GM18498 (cell line): ENCODE results near the gene SSH3.
A peak's percentile ranks its signal among the peaks of the same experiment; 100 is the strongest.

Experiments used
- ATAC-seq: cut with Tn5 transposase; IDR thresholded peaks from one replicate; pipeline ENCODE4 v1.9.1; 2021; ENCODE audit warnings: mild to moderate bottlenecking, moderate library complexity; ENCODE audit not compliant: unreplicated experiment

Gene SSH3

DNA sequence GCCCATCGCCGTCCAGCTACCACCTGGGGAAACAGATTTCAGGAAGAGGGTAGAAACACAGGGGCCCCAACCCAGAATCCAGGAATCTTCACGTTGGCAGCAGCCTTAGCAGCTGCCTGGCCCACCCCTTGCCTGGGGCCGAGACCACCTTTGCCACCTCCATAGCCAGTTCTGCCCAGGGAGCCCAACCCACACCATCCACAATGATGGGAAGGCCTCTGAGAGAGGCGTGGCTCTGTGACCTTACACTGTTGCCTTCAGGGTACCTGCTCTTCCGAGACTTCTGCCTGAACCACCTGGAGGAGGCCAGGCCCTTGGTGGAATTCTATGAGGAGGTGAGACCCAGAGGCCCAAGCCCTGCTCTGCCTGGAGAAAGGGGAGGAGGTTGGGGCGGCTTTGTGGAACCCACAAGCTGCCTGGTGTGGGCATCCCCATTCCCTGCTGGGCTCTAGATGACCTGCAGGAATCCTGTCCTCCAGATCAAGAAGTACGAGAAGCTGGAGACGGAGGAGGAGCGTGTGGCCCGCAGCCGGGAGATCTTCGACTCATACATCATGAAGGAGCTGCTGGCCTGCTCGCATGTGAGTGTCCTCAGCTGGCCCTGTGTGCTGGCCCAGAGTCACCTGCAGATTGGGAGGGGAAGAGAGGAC, 24.3 kb upstream of the SSH3 start:
- no peak for ATAC-seq

DNA sequence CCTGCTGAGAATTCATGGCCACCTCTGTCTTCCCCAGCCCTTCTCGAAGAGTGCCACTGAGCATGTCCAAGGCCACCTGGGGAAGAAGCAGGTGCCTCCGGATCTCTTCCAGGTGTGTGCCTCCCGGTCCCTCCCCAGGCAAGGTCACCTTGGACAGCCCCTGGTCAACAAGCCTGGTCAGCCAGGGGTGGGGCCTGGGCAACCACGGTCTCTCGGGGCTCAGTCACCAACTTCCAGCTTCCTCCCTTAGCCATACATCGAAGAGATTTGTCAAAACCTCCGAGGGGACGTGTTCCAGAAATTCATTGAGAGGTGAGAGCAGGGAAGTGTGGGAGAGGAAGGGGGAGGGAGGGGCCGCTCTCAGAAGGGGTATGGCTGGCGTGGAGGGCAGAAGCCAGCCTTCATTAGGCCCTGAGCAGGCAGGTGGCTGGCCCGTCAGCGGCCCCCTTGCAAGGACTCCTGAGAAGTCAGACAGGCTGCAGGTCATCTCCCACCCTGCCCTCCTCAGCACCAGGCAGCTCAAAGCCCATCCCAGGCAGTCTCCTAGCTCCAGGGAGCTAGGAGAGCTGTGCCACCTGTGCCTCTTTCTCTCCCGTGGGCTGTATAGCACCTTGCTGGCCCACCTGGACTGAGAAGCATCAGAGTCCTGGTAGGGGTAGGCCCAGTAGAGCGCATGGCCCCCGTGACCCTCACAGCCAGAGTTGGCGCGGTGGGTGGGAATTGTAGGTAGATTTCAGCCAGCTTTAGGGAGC, 23.6 kb upstream of the SSH3 start:
- ATAC-seq: no peak

DNA sequence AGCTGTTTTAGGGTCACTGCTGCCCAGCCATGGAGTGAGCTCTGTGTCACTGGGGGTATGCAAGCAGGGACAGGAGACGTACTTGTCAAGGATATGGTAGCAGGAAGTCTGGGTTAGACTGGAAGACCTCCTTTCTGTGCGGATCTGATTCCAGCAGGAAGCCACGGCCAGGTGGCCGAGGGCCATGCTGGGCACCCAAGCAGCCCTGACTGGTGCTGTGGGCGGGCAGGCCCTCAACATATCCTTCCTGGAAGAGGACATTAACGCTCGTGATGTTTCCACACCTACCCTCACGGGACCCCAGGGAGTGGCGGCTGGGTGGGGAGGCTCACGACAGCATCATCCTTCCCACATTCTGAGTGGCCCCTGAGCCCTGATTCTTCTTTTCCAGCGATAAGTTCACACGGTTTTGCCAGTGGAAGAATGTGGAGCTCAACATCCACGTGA, 23.0 kb upstream of the SSH3 start:
- ATAC-seq: no peak

DNA sequence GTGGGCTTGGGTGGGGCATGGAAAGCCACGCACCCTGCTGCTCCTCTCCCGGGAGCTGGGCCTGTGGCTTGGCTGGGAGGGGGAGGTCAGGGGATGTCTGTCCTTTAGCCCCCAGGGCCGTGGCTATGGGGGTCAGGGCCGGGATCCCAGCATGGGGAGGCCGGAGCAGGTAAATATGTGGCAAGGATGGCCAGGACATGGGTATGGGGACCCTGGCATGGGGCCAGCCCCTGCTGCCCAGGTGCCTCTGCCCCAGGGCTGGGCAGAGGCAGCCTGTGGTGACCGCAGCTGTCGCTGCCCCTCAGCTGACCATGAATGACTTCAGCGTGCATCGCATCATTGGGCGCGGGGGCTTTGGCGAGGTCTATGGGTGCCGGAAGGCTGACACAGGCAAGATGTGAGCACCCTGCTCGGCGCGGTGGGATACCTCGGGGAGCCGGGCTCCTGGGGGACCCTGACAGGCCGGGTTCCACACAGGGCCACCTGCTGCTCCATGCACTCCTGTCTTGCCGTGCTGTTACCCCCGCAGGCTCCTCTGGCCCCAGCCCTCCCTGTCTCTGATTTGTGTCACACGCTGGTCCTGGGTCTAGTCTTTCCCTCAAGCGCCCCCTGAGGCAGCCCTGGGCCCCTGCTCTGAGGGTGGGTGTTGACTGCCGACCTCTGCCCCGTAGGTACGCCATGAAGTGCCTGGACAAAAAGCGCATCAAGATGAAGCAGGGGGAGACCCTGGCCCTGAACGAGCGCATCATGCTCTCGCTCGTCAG, 22.4 kb upstream of the SSH3 start:
- no peak for ATAC-seq

DNA sequence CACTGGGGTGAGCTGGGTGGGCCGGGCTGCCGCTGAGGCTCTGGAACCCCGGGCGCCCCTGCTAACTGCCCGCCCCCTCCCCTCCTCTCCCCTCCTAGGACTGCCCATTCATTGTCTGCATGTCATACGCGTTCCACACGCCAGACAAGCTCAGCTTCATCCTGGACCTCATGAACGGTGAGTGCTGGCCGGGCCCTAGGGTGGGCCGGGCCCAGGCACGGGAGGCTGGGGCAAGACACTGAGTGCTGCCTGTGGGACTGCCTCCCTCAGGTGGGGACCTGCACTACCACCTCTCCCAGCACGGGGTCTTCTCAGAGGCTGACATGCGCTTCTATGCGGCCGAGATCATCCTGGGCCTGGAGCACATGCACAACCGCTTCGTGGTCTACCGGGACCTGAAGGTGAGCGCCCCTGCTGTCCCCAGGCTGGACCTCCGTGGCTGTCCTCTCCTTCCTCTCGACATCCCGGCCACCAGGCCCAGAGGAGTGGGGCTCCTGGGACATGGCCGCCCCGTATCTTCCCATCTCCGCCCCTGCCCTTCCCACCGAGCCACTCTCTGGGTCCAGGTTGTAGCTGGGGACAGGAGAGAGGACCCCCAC, 21.7 kb upstream of the SSH3 start:
- no peak for ATAC-seq

DNA sequence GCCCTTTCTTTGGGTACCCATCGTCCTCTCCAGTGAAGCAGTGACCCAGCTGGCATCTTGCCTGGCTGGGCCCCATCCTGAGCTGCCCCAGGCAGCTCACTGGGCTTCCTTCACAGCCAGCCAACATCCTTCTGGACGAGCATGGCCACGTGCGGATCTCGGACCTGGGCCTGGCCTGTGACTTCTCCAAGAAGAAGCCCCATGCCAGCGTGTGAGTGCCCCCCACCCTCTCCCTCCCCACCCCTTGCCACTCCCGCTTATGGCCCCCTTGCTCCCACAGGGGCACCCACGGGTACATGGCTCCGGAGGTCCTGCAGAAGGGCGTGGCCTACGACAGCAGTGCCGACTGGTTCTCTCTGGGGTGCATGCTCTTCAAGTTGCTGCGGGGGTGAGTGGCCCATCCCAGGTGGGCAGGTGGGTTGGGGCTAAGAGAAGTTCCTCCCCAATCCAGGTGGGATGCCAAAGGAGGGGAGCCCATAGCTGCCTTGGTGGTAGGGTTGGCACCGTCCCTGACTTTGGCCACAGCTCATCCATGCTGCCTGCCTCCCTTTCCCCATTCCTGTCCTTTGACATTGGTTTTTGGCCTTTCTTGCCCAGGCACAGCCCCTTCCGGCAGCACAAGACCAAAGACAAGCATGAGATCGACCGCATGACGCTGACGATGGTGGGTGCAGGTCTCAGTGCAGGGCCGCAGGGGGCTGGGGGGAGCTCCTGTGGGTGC, 21.0 kb upstream of the SSH3 start:
- no peak for ATAC-seq

GRCh38 chr11:67282876-67283371, 20.4 kb upstream of the SSH3 start:
- no peak for ATAC-seq

- ATAC-seq: no peak
Measured at GRCh38 chr11:67283481-67283963, 19.8 kb upstream of the SSH3 start.

GRCh38 chr11:67284811-67285540, 18.4 kb upstream of the SSH3 start:
- ATAC-seq: no peak

DNA sequence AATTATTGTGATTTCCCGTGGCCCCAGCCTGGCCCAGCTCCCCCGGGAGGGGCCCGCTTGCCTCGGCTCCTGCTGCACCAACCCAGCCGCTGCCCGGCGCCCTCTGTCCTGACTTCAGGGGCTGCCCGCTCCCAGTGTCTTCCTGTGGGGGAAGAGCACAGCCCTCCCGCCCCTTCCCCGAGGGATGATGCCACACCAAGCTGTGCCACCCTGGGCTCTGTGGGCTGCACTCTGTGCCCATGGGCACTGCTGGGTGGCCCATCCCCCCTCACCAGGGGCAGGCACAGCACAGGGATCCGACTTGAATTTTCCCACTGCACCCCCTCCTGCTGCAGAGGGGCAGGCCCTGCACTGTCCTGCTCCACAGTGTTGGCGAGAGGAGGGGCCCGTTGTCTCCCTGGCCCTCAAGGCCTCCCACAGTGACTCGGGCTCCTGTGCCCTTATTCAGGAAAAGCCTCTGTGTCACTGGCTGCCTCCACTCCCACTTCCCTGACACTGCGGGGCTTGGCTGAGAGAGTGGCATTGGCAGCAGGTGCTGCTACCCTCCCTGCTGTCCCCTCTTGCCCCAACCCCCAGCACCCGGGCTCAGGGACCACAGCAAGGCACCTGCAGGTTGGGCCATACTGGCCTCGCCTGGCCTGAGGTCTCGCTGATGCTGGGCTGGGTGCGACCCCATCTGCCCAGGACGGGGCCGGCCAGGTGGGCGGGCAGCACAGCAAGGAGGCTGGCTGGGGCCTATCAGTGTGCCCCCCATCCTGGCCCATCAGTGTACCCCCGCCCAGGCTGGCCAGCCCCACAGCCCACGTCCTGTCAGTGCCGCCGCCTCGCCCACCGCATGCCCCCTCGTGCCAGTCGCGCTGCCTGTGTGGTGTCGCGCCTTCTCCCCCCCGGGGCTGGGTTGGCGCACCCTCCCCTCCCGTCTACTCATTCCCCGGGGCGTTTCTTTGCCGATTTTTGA, 17.5 kb upstream of the SSH3 start:
- ATAC-seq: no peak

- no peak for ATAC-seq
Measured at GRCh38 chr11:67286621-67287333, 16.6 kb upstream of the SSH3 start.

DNA sequence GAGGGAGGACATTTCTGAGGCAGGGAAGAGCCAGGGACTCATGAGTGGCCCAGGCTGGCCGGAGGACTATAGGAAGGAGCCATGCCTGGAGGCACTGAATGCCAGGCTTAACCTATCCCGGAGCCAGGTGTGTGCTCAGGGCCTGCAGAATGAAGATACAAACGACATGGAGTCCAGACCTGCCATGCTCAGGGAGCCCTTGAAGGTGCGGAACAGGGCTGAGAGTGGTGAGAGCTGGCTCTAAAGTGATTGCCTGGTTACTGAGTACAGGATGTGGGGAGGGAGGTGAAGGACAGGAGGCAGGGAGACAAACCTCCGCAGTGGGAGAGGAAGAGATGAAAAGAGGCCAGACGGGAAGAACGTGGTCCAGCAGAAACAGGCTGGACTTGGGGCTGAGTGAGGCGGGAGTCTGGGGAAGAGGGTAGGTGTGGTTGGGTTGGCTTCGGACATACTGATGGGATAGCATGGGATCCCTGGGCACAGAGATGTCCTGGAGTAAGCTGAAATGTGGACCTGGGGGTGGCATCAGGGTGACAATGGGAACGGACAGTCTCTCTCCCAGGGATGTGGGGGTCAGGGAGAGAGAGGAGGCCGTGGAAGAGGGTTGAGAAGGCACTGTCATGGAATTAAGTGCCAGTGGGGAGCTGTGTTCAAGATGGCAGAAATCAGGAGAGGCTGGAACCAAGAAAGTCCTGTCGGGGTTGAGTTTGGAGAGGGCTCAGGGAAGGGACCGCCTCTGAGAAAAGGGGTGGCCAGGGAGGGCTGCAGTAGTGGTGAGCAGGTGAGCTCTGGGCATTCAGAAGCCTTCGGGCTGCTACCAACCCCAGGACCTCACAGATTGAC, 15.8 kb upstream of the SSH3 start:
- ATAC-seq: no peak

DNA sequence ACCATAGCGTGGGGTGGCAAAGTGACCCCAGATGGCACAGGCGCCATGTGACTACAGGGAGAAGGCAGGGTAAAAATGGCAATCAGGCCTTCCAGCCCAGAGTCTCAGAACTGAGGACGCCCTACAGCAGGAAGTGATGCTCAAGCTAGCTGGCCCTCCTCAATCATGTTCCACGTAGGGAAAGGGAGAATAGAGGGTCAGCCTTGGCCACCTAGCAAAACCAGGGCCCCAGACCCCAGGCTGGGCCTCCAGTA, 15.2 kb upstream of the SSH3 start:
- no peak for ATAC-seq

DNA sequence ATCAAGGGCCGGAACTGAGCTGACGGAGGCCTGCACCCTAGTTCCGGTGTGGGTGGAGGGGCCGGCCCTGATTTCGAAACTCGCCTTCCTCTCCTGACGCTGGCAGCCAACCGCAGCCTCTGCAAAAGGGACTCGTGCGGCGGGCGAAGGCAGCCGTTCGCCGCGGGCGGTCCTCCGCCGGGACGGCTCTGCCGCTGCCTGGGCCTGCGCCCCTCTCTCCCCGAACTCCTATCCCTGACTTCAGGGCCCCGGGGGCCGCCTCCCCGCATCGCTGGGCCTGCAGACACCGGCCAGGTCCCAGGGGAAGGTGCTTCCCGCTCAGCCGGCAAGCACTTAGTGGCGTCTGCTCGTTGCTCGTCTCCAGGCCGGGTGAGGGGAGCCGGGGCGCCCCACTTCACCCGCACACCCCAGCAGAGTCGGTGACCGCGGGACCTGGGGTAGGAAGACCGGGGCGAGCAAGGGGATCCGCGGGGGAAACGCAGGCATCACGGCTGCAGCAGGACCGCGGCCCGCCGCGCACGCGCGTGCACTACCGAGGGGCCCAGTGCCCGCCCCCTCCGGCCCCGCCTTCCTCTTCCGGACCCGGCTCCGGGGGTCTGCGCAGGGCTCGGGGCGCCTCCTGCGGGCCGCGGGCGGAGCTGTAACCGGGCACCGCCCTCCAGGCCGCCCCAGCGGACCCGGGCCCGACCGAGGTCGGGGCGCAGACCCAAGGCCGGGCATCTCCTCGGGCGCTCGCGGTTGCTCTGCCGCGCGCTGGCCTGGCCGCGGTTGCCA, 14.7 kb upstream of the SSH3 start:
- peak; percentile 72 for ATAC-seq

- ATAC-seq: no peak
Measured at GRCh38 chr11:67289226-67289650, 14.1 kb upstream of the SSH3 start, which contains the start of gene ANKRD13D. ANKRD13D (plus strand) TSS chr11:67289303; CDS start chr11:67289461, 158 bp downstream.

- ATAC-seq: no peak
Measured at GRCh38 chr11:67289651-67290479, 13.5 kb upstream of the SSH3 start.
